Measurements from ENCODE around the gene CFAP97D1. TPM values are rescaled to one million over a fixed set of nuclear protein-coding genes. Genes with fewer than 3 reads are reported as not detected.
"Not testable (repeated sequence)": the region's sequence is repeated elsewhere in the genome, so short reads cannot be mapped to it uniquely, and the experiment has no call there.

CFAP97D1 gene
- total RNA-seq, 1 experiment from 2014 or later, result 0.13 TPM

DNA sequence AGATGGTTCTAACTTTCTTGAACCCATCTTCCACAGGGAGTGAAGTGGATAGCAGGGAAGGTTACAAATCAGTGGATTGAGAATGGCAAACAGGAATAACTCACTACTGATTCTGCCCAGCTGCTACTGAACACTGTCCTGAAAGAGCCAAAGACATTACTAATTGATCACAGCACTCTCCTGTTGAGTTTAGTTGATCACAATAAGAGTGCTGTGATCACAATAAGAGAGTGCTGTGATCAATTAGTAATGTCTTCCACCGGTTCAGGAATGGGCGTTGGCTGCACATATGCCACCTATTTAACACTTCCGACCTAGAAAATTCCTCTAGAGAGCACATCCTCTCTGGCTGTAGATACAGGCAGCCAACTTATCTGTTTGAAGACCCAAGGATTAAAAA lies 11.4 kb downstream of the CFAP97D1 start:
- POLR2A ChIA-PET, result no interaction called here
- Mint-ChIP-seq H3K4me3 (peak overlapping the region; percentile 32; the same call in 1 of the 2 replicates), H3K4me1 (peaks cover 8% of the 10 kb centered on the region), H3K9me3 (peaks cover 22% of the 10 kb centered on the region), H3K27me3 (ENCODE audit: low read depth) (peaks cover 27% of the 10 kb centered on the region), H3K36me3 (no peaks in the 10 kb centered on the region; the same call in 1 of the 2 replicates), H3K27ac (no peak overlapping the region)
- DNase-seq (ENCODE audit: low spot score), result no peak
- peak; percentile 80 for ATAC-seq
- TF ChIP-seq TEAD1 (CRISPR knock-in tag; IDR thresholded peaks at IDR 0.05) (no peak), AR (CRISPR knock-in tag; IDR thresholded peaks at IDR 0.05) (no peak), USF2 (CRISPR knock-in tag; IDR thresholded peaks at IDR 0.05) (no peak), NR2C2 (CRISPR knock-in tag; IDR thresholded peaks at IDR 0.05) (no peak), GRHL2 (CRISPR knock-in tag; IDR thresholded peaks at IDR 0.05; ENCODE audit: insufficient replicate concordance, severe bottlenecking) (no peak), ZNF219 (CRISPR knock-in tag; IDR thresholded peaks at IDR 0.05; ENCODE audit: borderline replicate concordance) (no peak), SMAD4 (CRISPR knock-in tag; IDR thresholded peaks at IDR 0.05) (no peak), ZNF416 (CRISPR knock-in tag; IDR thresholded peaks at IDR 0.05) (no peak), E2F1 (CRISPR knock-in tag; IDR thresholded peaks at IDR 0.05) (no peak), ESRRA (CRISPR knock-in tag; IDR thresholded peaks at IDR 0.05; ENCODE audit: borderline replicate concordance) (no peak), RORB (CRISPR knock-in tag; IDR thresholded peaks at IDR 0.05) (no peak), IRF1 (CRISPR knock-in tag; IDR thresholded peaks at IDR 0.05) (no peak), IRF2 (CRISPR knock-in tag; IDR thresholded peaks at IDR 0.05; ENCODE audit: borderline replicate concordance, low read depth) (no peak), PRRX2 (CRISPR knock-in tag; IDR thresholded peaks at IDR 0.05) (no peak), ZNF396 (CRISPR knock-in tag; IDR thresholded peaks at IDR 0.05; ENCODE audit: borderline replicate concordance) (no peak)
- TF ChIP-seq, protein P1, sequence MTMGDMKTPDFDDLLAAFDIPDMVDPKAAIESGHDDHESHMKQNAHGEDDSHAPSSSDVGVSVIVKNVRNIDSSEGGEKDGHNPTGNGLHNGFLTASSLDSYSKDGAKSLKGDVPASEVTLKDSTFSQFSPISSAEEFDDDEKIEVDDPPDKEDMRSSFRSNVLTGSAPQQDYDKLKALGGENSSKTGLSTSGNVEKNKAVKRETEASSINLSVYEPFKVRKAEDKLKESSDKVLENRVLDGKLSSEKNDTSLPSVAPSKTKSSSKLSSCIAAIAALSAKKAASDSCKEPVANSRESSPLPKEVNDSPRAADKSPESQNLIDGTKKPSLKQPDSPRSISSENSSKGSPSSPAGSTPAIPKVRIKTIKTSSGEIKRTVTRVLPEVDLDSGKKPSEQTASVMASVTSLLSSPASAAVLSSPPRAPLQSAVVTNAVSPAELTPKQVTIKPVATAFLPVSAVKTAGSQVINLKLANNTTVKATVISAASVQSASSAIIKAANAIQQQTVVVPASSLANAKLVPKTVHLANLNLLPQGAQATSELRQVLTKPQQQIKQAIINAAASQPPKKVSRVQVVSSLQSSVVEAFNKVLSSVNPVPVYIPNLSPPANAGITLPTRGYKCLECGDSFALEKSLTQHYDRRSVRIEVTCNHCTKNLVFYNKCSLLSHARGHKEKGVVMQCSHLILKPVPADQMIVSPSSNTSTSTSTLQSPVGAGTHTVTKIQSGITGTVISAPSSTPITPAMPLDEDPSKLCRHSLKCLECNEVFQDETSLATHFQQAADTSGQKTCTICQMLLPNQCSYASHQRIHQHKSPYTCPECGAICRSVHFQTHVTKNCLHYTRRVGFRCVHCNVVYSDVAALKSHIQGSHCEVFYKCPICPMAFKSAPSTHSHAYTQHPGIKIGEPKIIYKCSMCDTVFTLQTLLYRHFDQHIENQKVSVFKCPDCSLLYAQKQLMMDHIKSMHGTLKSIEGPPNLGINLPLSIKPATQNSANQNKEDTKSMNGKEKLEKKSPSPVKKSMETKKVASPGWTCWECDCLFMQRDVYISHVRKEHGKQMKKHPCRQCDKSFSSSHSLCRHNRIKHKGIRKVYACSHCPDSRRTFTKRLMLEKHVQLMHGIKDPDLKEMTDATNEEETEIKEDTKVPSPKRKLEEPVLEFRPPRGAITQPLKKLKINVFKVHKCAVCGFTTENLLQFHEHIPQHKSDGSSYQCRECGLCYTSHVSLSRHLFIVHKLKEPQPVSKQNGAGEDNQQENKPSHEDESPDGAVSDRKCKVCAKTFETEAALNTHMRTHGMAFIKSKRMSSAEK (CRISPR knock-in tag; IDR thresholded peaks at IDR 0.05; ENCODE audit: borderline replicate concordance), result no peak
- TF ChIP-seq, protein P2, sequence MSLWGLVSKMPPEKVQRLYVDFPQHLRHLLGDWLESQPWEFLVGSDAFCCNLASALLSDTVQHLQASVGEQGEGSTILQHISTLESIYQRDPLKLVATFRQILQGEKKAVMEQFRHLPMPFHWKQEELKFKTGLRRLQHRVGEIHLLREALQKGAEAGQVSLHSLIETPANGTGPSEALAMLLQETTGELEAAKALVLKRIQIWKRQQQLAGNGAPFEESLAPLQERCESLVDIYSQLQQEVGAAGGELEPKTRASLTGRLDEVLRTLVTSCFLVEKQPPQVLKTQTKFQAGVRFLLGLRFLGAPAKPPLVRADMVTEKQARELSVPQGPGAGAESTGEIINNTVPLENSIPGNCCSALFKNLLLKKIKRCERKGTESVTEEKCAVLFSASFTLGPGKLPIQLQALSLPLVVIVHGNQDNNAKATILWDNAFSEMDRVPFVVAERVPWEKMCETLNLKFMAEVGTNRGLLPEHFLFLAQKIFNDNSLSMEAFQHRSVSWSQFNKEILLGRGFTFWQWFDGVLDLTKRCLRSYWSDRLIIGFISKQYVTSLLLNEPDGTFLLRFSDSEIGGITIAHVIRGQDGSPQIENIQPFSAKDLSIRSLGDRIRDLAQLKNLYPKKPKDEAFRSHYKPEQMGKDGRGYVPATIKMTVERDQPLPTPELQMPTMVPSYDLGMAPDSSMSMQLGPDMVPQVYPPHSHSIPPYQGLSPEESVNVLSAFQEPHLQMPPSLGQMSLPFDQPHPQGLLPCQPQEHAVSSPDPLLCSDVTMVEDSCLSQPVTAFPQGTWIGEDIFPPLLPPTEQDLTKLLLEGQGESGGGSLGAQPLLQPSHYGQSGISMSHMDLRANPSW (CRISPR knock-in tag; conservative IDR thresholded peaks at IDR 0.05; ENCODE audit: low read depth), result no peak
- TF ChIP-seq, protein P3, sequence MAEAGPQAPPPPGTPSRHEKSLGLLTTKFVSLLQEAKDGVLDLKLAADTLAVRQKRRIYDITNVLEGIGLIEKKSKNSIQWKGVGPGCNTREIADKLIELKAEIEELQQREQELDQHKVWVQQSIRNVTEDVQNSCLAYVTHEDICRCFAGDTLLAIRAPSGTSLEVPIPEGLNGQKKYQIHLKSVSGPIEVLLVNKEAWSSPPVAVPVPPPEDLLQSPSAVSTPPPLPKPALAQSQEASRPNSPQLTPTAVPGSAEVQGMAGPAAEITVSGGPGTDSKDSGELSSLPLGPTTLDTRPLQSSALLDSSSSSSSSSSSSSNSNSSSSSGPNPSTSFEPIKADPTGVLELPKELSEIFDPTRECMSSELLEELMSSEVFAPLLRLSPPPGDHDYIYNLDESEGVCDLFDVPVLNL (CRISPR knock-in tag; IDR thresholded peaks at IDR 0.05; ENCODE audit: borderline replicate concordance, low read depth), result no peak
- CTCF ChIA-PET, result interaction anchor here (1.0 to 3.7 kb wide), 2 partner anchors 22 to 55 kb away, joined by 3 to 66 read pairs; partner anchors contain the start of gene CD300LG

- POLR2A ChIA-PET; H3K27ac Mint-ChIP-seq; DNase-seq (ENCODE audit: low spot score); H3K4me1 Mint-ChIP-seq; ATAC-seq; H3K4me3 Mint-ChIP-seq: not testable (repeated sequence)
- peaks cover 10% of the 10 kb centered on the region for H3K36me3 Mint-ChIP-seq
- CTCF ChIA-PET, result interaction anchor here (0.9 to 3.7 kb wide), 2 partner anchors 53 to 54 kb away, joined by 3 to 66 read pairs; partner anchors contain the start of gene CD300LG
- H3K27me3 Mint-ChIP-seq (ENCODE audit: low read depth), result peaks cover 38% of the 10 kb centered on the region
- peaks cover 32% of the 10 kb centered on the region for H3K9me3 Mint-ChIP-seq
Measured at GRCh38 chr17:43792668-43793067, 12.4 kb downstream of the CFAP97D1 start.

- H3K4me3 Mint-ChIP-seq; POLR2A ChIA-PET; ATAC-seq; H3K27ac Mint-ChIP-seq; DNase-seq (ENCODE audit: low spot score): not testable (repeated sequence)
- H3K4me1 Mint-ChIP-seq, result peaks cover 20% of the 10 kb centered on the region
- H3K9me3 Mint-ChIP-seq, result peaks cover 36% of the 10 kb centered on the region
- H3K27me3 Mint-ChIP-seq (ENCODE audit: low read depth), result peaks cover 38% of the 10 kb centered on the region
- peaks cover 28% of the 10 kb centered on the region for H3K36me3 Mint-ChIP-seq
- CTCF ChIA-PET, result interaction anchor here (1.2 kb wide), 1 partner anchor 48 kb away, joined by 3 read pairs; no protein-coding TSS in a partner anchor
Measured at GRCh38 chr17:43798024-43798423, 17.8 kb downstream of the CFAP97D1 start.
